ENCODE results near the gene JAG2. TPM values are rescaled to one million over a fixed set of nuclear protein-coding genes. Genes with fewer than 3 reads are reported as not detected.

The JAG2 gene
- total RNA-seq, 1 donor = 0.86 TPM

GRCh38 chr14:105139831-105140239, 28.7 kb downstream of the JAG2 start:
- no peak for TF ChIP-seq CTCF (IDR thresholded peaks at IDR 0.05; ENCODE audit: insufficient read depth, low read depth, low read length)

DNA sequence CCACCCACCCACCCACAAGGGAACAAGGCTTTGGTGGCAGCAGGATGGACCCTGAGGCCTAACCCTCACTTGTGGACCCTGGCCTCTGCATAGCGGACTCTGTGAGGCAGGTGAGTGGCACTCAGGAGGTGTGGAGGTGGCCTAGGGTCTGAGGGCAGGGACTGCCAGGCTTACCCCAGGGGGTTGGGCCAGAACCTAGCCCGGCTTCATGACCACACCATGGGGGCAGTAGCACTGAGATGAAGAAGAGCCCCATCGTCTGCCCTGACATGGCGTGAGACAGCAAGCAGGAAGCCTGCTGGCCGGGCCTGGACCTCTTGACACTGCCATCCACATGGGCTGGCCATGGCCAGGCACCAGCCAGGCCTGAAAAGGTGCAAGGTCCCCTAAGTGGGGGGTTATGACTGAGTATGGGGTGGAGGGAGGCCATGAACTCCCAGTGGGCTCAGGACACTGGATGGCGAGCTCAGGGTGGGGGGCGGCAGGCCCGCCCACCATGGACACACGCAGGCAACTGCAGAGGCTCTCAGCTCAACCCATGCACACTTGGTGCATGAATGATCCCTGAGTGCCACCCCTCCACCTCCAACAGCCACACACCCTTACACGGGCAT, 29.3 kb downstream of the JAG2 start:
- DNase-seq (ENCODE audit: low read depth) = no peak
- no peak for TF ChIP-seq CTCF (IDR thresholded peaks at IDR 0.05; ENCODE audit: insufficient read depth, low read depth, low read length)
- H3K4me3 ChIP-seq (ENCODE audit: low read depth, low read length) = no peak overlapping the region

More at GRCh38 chr14:105139831-105140239, 28.7 kb downstream of the JAG2 start:
- no peak for DNase-seq (ENCODE audit: low read depth)
- no peak overlapping the region for H3K4me3 ChIP-seq (ENCODE audit: low read depth, low read length)

DNA sequence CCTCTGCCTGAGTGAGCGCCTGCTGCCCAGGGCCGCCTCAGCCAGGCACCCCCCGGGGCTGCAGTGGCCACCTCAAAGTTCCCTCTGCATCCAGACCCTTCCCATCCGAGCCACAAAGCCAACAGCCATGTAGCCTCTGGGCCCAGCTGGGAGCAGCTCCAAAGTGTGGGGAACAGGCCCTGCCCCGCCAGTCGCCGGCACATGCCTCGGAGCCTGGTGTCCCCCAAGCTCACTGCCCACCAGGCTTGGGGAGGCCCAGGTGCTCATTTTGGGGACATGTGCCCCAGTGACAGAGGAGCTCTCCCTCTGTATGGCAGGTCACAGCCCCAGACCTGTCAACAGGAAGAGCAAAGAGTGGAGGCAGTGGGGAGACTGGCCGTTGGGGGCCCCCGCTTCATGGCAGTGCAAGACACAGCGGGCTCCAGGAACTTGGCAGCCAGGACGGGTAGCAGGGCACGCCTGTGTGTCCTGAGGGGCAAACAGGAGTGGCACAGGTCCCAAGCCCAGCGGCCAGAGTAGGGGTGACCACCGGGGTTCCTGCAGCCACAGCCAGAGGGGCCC, 29.9 kb downstream of the JAG2 start:
- no peak for TF ChIP-seq CTCF (IDR thresholded peaks at IDR 0.05; ENCODE audit: insufficient read depth, low read depth, low read length)
- DNase-seq (ENCODE audit: low read depth) = no peak
- H3K4me3 ChIP-seq (ENCODE audit: low read depth, low read length) = no peak overlapping the region

GRCh38 chr14:105138021-105138541, 30.5 kb downstream of the JAG2 start:
- no peak overlapping the region for H3K4me3 ChIP-seq (ENCODE audit: low read depth, low read length)
- TF ChIP-seq CTCF (IDR thresholded peaks at IDR 0.05; ENCODE audit: insufficient read depth, low read depth, low read length) = no peak
- DNase-seq (ENCODE audit: low read depth) = no peak

DNA sequence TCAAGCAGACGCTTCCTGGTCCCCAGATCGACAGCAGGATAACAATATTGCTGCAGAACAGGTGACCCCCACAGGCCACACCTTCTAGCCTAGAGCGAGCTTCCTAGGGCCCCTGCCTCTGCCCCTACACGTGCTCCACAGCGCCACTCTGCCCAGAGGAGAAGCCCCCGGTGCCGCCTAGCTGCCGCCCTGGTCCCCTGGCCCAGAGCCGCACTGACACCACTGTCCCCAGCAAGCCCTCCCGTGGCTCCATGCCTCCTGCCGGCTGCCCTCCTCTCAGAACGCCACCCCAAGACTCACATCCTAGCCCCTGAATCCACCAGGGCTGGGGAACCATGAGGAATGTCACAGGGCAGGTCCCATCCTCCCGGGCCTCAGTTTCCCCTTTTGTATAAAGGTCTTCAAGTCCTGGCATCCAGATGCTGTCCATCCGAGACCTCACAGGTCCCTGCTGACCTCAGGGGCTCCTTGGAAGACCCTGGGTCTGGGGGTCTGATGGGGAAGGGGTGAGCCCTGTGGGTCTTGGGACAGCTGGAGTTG, 31.0 kb downstream of the JAG2 start:
- no peak for TF ChIP-seq CTCF (IDR thresholded peaks at IDR 0.05; ENCODE audit: insufficient read depth, low read depth, low read length)
- DNase-seq (ENCODE audit: low read depth) = no peak
- H3K4me3 ChIP-seq (ENCODE audit: low read depth, low read length) = no peak overlapping the region

DNA sequence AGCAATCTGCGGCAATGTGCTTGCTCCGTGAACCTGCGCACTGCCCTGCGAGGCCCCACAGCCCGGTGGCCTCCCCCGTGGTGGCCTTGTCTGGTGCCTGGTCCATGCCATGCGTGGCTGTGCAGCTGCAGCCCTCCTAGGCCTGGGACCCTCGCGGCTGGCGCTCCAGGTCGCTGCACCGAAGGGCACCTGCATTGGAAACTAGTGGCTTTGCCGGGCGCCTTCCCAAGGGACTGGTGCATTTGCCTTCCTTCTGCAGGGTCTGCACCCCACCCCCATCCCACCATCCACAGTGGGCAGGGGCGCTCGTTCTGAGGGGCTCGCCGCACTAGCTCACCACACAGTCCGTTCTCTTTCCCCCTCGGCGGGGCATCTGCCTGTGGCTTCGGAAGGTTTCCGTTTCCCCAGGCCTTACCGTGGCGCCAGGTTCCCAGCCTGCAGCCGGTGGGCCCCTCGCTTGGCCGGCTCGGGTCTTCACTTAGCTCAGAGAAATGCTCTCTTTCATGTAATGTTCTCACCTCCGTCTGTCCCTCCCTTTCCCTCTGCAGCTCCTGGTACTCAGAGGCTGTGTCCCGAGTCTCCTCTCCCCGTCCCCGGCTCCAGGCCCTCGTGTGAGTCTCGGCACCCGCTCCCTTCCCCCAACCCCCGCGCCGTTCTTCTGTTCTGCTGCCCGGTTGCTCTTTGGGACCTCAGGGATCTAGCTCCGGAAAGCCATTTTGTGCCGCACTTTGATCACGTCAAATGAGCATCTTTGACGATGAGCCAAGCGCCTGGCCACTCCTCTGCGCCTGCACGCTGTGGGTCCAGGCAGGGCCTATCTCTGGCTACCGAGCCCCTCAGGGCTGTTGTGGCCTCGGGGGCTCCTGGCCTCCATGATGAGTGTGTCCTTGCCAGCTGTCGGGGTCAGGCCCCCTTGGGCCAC, 31.9 kb downstream of the JAG2 start:
- no peak for DNase-seq (ENCODE audit: low read depth)
- H3K4me3 ChIP-seq (ENCODE audit: low read depth, low read length) = no peak overlapping the region
- TF ChIP-seq CTCF (IDR thresholded peaks at IDR 0.05; ENCODE audit: insufficient read depth, low read depth, low read length) = no peak

All from fibroblast of villous mesenchyme (primary cell).